SKM-1 (cell line): Measurements from ENCODE around the gene RPP25.
A peak's percentile ranks its signal among the peaks of the same experiment; 100 is the strongest.
"Not testable (repeated sequence)": the region's sequence is repeated elsewhere in the genome, so short reads cannot be mapped to it uniquely, and the experiment has no call there.

Experiments
- DNase-seq: peaks from one replicate; lab custom pipeline; 2025; ENCODE audit not compliant: unreplicated experiment; lab: John Stamatoyannopoulos, UW

RPP25 gene

GRCh38 chr15:74924525-74924924, 32.0 kb downstream of the RPP25 start:
- no peak for DNase-seq

GRCh38 chr15:74920456-74920855, 36.1 kb downstream of the RPP25 start:
- no peak for DNase-seq

GRCh38 chr15:74917676-74918075, 38.9 kb downstream of the RPP25 start:
- no peak for DNase-seq

- not testable (repeated sequence) for DNase-seq
Observed at GRCh38 chr15:74913799-74914198, 42.8 kb downstream of the RPP25 start.

- no peak for DNase-seq
Observed at GRCh38 chr15:74913041-74913440, 43.5 kb downstream of the RPP25 start.

- DNase-seq: no peak
Observed at GRCh38 chr15:74908635-74909034, 47.9 kb downstream of the RPP25 start.

- no peak for DNase-seq
Observed at GRCh38 chr15:74907163-74907870, 49.3 kb downstream of the RPP25 start.

- DNase-seq: peak; percentile 87
Observed at GRCh38 chr15:74906450-74907162, 50.0 kb downstream of the RPP25 start, which contains the start of gene FAM219B. Gene FAM219B, minus strand, starts transcription at chr15:74906851. Its CDS starts 51 bp downstream, at chr15:74906800.

GRCh38 chr15:74906067-74906449, 50.5 kb downstream of the RPP25 start:
- no peak for DNase-seq
